Measurements from ENCODE around the gene DPPA5. TPM values are rescaled to one million over a fixed set of nuclear protein-coding genes. Genes with fewer than 3 reads are reported as not detected.

DPPA5 gene
- total RNA-seq, 1 donor from 2014 or later = not detected

Other genes starting within 250 kb of the DPPA5 start
- not detected for gene KHDC1L, start 128.8 kb downstream of the DPPA5 start, total RNA-seq (ENCODE audit: insufficient read depth, low replicate concordance)
- gene KHDC1, start 91.1 kb downstream of the DPPA5 start, total RNA-seq (ENCODE audit: insufficient read depth, low replicate concordance) = 8.9 TPM
- not detected for gene KHDC3L, start 8.4 kb upstream of the DPPA5 start, total RNA-seq (ENCODE audit: insufficient read depth, low replicate concordance)
- not detected for gene OOEP, start 15.6 kb upstream of the DPPA5 start, total RNA-seq (ENCODE audit: insufficient read depth, low replicate concordance)
- gene DDX43, start 40.6 kb upstream of the DPPA5 start, total RNA-seq (ENCODE audit: insufficient read depth, low replicate concordance) = 2.6 TPM
- gene CGAS, start 98.0 kb upstream of the DPPA5 start, total RNA-seq (ENCODE audit: insufficient read depth, low replicate concordance) = 13.0 TPM
- gene MTO1, start 107.5 kb upstream of the DPPA5 start, total RNA-seq (ENCODE audit: insufficient read depth, low replicate concordance) = 18.5 TPM
- 18,956 TPM for gene EEF1A1, start 166.8 kb upstream of the DPPA5 start, total RNA-seq (ENCODE audit: insufficient read depth, low replicate concordance)

Data from umbilical cord (tissue), 1 donor.